GM18858 (cell line): ENCODE data around the gene ERBB3.

ENCODE experiments used
- ATAC-seq: cut with Tn5 transposase; IDR thresholded peaks from one replicate; pipeline ENCODE4 v1.9.1; 2021; ENCODE audit not compliant: unreplicated experiment

ERBB3 gene

GRCh38 chr12:56078931-56079722 is 838 bp upstream of the ERBB3 start:
- ATAC-seq, result no peak

- ATAC-seq, result no peak
These were observed 682 bp downstream of the ERBB3 start for GRCh38 chr12:56080556-56081138.

GRCh38 chr12:56081393-56082347 is 1.7 kb downstream of the ERBB3 start:
- no peak for ATAC-seq

GRCh38 chr12:56082382-56082781 is 2.4 kb downstream of the ERBB3 start:
- ATAC-seq, result no peak

- no peak for ATAC-seq
These were observed 3.0 kb downstream of the ERBB3 start for GRCh38 chr12:56082967-56083366.

GRCh38 chr12:56084958-56085543 is 5.1 kb downstream of the ERBB3 start:
- no peak for ATAC-seq

GRCh38 chr12:56086096-56086495 is 6.1 kb downstream of the ERBB3 start:
- no peak for ATAC-seq

- ATAC-seq, result no peak
These were observed 6.6 kb downstream of the ERBB3 start for GRCh38 chr12:56086608-56087007.

GRCh38 chr12:56087220-56087619 is 7.3 kb downstream of the ERBB3 start:
- ATAC-seq, result no peak

- no peak for ATAC-seq
These were observed 17.8 kb downstream of the ERBB3 start for GRCh38 chr12:56097738-56098137.

GRCh38 chr12:56098592-56098991 is 18.6 kb downstream of the ERBB3 start:
- ATAC-seq, result no peak

GRCh38 chr12:56099787-56100186 is 19.8 kb downstream of the ERBB3 start:
- ATAC-seq, result no peak

- ATAC-seq, result no peak
These were observed 21.1 kb downstream of the ERBB3 start for GRCh38 chr12:56101045-56101444.

GRCh38 chr12:56102683-56103065 is 22.7 kb downstream of the ERBB3 start:
- no peak for ATAC-seq

- no peak for ATAC-seq
These were observed 23.2 kb downstream of the ERBB3 start for GRCh38 chr12:56103066-56103711.

- ATAC-seq, result no peak
These were observed 23.8 kb downstream of the ERBB3 start for GRCh38 chr12:56103823-56104108.

GRCh38 chr12:56104109-56104814 is 24.3 kb downstream of the ERBB3 start, which contains the start of gene PA2G4:
PA2G4 (plus strand) TSS chr12:56104559; CDS start chr12:56104738, 179 bp downstream.
- ATAC-seq, result peak; percentile 89

GRCh38 chr12:56104815-56105608 is 25.0 kb downstream of the ERBB3 start:
- ATAC-seq, result no peak

- no peak for ATAC-seq
These were observed 25.6 kb downstream of the ERBB3 start for GRCh38 chr12:56105609-56105902.

- ATAC-seq, result no peak
These were observed 27.3 kb downstream of the ERBB3 start for GRCh38 chr12:56107242-56107641.
